K562 (cell line): ENCODE results near the gene VWA8. TPM values are rescaled to one million over a fixed set of nuclear protein-coding genes. Genes with fewer than 3 reads are reported as not detected.

Source experiments
- ATAC-seq: fragments of 200-7000 bp; cut with Tn5 transposase; 3 replicates; pipeline ENCODE4 v1.9.1; 2020; ENCODE audit warnings: moderate library complexity
- BruUV-seq: library from RNA; stranded (reverse); fragments of 400-500 nt; replicated peaks from 2 replicates; lab custom pipeline; 2021; lab: Mats Ljungman, UMichigan
- CTCF ChIA-PET: fragments of 300-600 bp; formaldehyde crosslinking; extraction: SDS; loops from one replicate; lab custom pipeline; 2021; ENCODE audit warnings: low intra/inter-chr PET ratio; lab: Yijun Ruan, JAX
- POLR2A ChIA-PET: fragments of 300-600, 350-650 bp; sonication (Branson Sonifier 250); formaldehyde crosslinking; extraction: SDS; loops from one replicate; lab custom pipeline; 2021; ENCODE audit warnings: antibody characterized with exemption, inconsistent platforms; lab: Yijun Ruan, JAX
- DNase-seq, 4 experiments: peaks; one replicate each; pipeline versions ENCODE4 v3.0.0 to v3.0.0-alpha.2; 2011 to 2018; ENCODE audit warnings: low spot score in 3 of 4, mixed read lengths in 3 of 4; ENCODE audit errors: extremely low read depth in 1 of 4
- FAIRE-seq: peaks from 2 replicates; lab custom pipeline; 2011; peaks lifted over from hg19 to GRCh38; lab: Jason Lieb, UNC
- H2AFZ ChIP-seq: 2 replicates; pipeline ENCODE4 v1.6.0; 2011; ENCODE audit warnings: low read depth, low read length, control low read depth, inconsistent platforms
- H3K27ac ChIP-seq: fragments of 200-600 bp; 3 replicates; pipeline ENCODE4 v1.8.0; 2011; ENCODE audit warnings: low read depth, mild to moderate bottlenecking, control low read depth, inconsistent platforms, low read length, moderate library complexity, mixed read lengths; ENCODE audit errors: extremely low read depth
- H3K27me3 ChIP-seq, 2 experiments: fragments of 300-600 bp in 1 of 2; 2 replicates in 1 of 2; 3 replicates in 1 of 2; pipeline versions ENCODE4 v1.6.0 to v1.8.0; 2011; ENCODE audit warnings: inconsistent platforms in 2 of 2, low read length in 2 of 2, mild to moderate bottlenecking in 1 of 2, mixed read lengths in 1 of 2, moderate library complexity in 1 of 2; ENCODE audit not compliant: control insufficient read depth in 2 of 2, insufficient read depth in 2 of 2
- H3K36me3 ChIP-seq: fragments of 300-600 bp; 3 replicates; pipeline ENCODE4 v1.8.0; 2011; ENCODE audit warnings: mild to moderate bottlenecking, low read length, inconsistent platforms; ENCODE audit not compliant: control insufficient read depth, insufficient read depth
- H3K4me1 ChIP-seq, 2 experiments: fragments of 200-600 bp in 1 of 2; replicated peaks in 1 of 2; 2 replicates in 1 of 2; 3 replicates in 1 of 2; pipeline versions ENCODE4 v1.5.1 to v1.8.0; 2011; ENCODE audit warnings: inconsistent platforms in 2 of 2, low read length in 2 of 2, mild to moderate bottlenecking in 1 of 2, mixed read lengths in 1 of 2, moderate library complexity in 1 of 2; ENCODE audit not compliant: control insufficient read depth in 2 of 2, insufficient read depth in 2 of 2
- H3K4me2 ChIP-seq: 2 replicates; pipeline ENCODE4 v1.6.1; 2011; ENCODE audit warnings: low read length, control low read depth, inconsistent platforms, mixed read lengths; ENCODE audit not compliant: insufficient read depth
- H3K4me3 ChIP-seq: fragments of 200-600 bp; sonication (generic), shearing (Covaris generic); 2 replicates; pipeline ENCODE4 v1.5.1; 2016; ENCODE audit warnings: control low read depth, inconsistent platforms
- H3K79me2 ChIP-seq: fragments of 200-600 bp; 3 replicates; pipeline ENCODE4 v1.8.0; 2011; ENCODE audit warnings: low read length, inconsistent platforms; ENCODE audit not compliant: control insufficient read depth, insufficient read depth
- H3K9ac ChIP-seq, 2 experiments: 2 replicates each; pipeline versions ENCODE4 v1.6.0 to v1.6.1; 2011; ENCODE audit warnings: low read depth in 2 of 2, low read length in 2 of 2, control low read depth in 1 of 2, inconsistent platforms in 1 of 2, mild to moderate bottlenecking in 1 of 2, mixed read lengths in 1 of 2; ENCODE audit not compliant: insufficient read depth in 1 of 2
- H3K9me1 ChIP-seq: one replicate; pipeline ENCODE4 v1.6.0; 2011; ENCODE audit warnings: inconsistent platforms, mild to moderate bottlenecking, low read length, moderate library complexity; ENCODE audit not compliant: control insufficient read depth, insufficient read depth
- H3K9me3 ChIP-seq: replicated peaks from 2 replicates; pipeline ENCODE4 v1.5.1; 2011; ENCODE audit warnings: low read depth, low read length, inconsistent platforms; ENCODE audit not compliant: control insufficient read depth, insufficient read depth
- H4K20me1 ChIP-seq: replicated peaks from 2 replicates; pipeline ENCODE4 v1.6.1; 2011; ENCODE audit warnings: low read length, inconsistent platforms, mixed read lengths; ENCODE audit not compliant: control insufficient read depth, insufficient read depth
- MTA3 ChIP-seq: fragments of 450-650 bp; formaldehyde crosslinking; IDR thresholded peaks from 2 replicates; pipeline ENCODE4 v1.6.1; 2017; ENCODE audit warnings: mild to moderate bottlenecking, borderline replicate concordance
- POLR2A ChIP-seq: fragments of 450-650 bp; conservative IDR thresholded peaks from 2 replicates; pipeline ENCODE4 v1.6.1; 2016
- TBL1XR1 ChIP-seq, 2 experiments: IDR thresholded peaks; 2 replicates each; pipeline ENCODE4 v1.6.1; 2012; ENCODE audit warnings: improper control_type of control experiment in 2 of 2, low read length in 2 of 2, mild to moderate bottlenecking in 1 of 2
- TBP ChIP-seq: optimal IDR thresholded peaks from 2 replicates; pipeline ENCODE3; 2011; ENCODE audit warnings: low read depth, low read length, improper control_type of control experiment
- ZNF121 ChIP-seq: sonication (generic); formaldehyde crosslinking; conservative IDR thresholded peaks from 2 replicates; pipeline ENCODE4 v1.8.0; 2022; ENCODE audit warnings: missing genetic modification reagents
- WGBS: fragments of 100-300 bp; shearing (Covaris generic); methylation state at CpG from one replicate; pipeline ENCODE4 v1.1.6; 2016; ENCODE audit warnings: low coverage, mixed read lengths; ENCODE audit not compliant: insufficient coverage; ENCODE audit errors: missing lambda C conversion rate; 5-methylcytosine and 5-hydroxymethylcytosine counted together
- in situ Hi-C: fragments of 300-500 bp; cut with MboI; formaldehyde crosslinking; loops from 4 replicates; pipeline ENCODE4 v1.15.0; 2018; ENCODE audit warnings: inconsistent platforms, mixed read lengths
- intact Hi-C: fragments of 100-400 bp; cut with micrococcal nuclease; formaldehyde crosslinking; loops from 2 replicates; pipeline ENCODE4 v1.14.2; 2022
- polyA plus RNA-seq, 8 experiments: library from polyadenylated mRNA; depleted of rRNA in 4 of 8; stranded (reverse) in 5 of 8; unstranded in 3 of 8; fragments of >200 nt; fragmentation: Nextera tagmentation in 2 of 8; fragmentation: Illumina TruSeq in 1 of 8; extraction: Ambion mirVana in 2 of 8; extraction: Trizol in 1 of 8; gene quantifications; 2 replicates each; pipeline versions ENCODE4 v1.2.1 to v1.2.3, GENCODE V29; 2011 to 2014; ENCODE audit warnings: inconsistent platforms in 1 of 8, missing spikeins in 1 of 8
- total RNA-seq, 7 experiments: library from RNA; depleted of rRNA in 6 of 7; stranded (reverse); fragments of >200 nt in 6 of 7; fragmentation: Illumina TruSeq in 2 of 7; extraction: Trizol in 2 of 7; gene quantifications; 2 replicates each; pipeline versions ENCODE4 v1.2.1 to v1.2.3, GENCODE V29; 2011 to 2021; ENCODE audit warnings: low replicate concordance in 1 of 7
- TF ChIP-seq, protein P1 (sequence below), 3 experiments: IDR thresholded peaks in 2 of 3; conservative IDR thresholded peaks in 1 of 3; 2 replicates each; pipeline ENCODE4 v1.5.1; 2011 to 2012; ENCODE audit warnings: low read length in 3 of 3, mild to moderate bottlenecking in 3 of 3, control low read depth in 2 of 3, improper control_type of control experiment in 1 of 3, inconsistent platforms in 1 of 3, low read depth in 1 of 3, mixed read lengths in 1 of 3, moderate library complexity in 1 of 3; ENCODE audit not compliant: insufficient read depth in 2 of 3
- TF ChIP-seq, protein P2 (sequence below): fragments of 200-800 bp; sonication (Bioruptor generic); IDR thresholded peaks from 2 replicates; pipeline ENCODE4 v1.6.1; 2017; ENCODE audit warnings: missing genetic modification characterization, missing compliant biosample characterization

The VWA8 gene
- total and polyA plus RNA-seq, 9 of the 15 experiments (the other 6 are each of a cell fraction or from before 2014, with no cell fraction given): 2.1 to 18.5 (median 13.3) TPM

DNA sequence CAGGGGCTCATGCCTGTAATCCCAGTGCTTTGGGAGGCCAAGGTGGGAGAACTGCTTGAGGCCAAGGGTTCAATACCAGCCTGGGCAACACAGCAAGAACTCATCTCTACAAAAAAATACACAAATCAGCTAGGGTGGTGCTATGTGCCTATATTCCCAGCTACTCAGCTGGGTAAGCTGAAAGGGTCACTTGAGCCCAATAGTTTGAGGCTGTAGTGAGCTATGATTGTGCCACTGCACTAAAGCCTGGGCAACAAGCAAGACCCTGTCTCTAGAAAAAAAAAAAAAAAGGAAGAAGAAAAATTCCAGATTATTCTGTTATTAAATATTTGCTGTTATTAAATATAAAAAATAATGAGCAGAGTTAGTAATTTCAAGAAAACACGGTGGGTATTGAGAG is 372.5 kb downstream of the VWA8 start:
- CTCF ChIA-PET: no interaction called here
- Histone ChIP-seq H4K20me1 (no peaks in the 10 kb centered on the region), H3K4me2 (no peak overlapping the region), H2AFZ (no peak overlapping the region), H3K4me1 (peaks cover 0 to 15% of the 10 kb centered on the region in 2 experiments; a peak in 4 of 5 replicates), H3K27me3 (no peaks in the 10 kb centered on the region), H3K9me1 (no peaks in the 10 kb centered on the region), H3K4me3 (no peak overlapping the region), H3K9ac (no peak overlapping the region), H3K27ac (peak overlapping the region; percentile 52; the same call in 1 of the 3 replicates), H3K79me2 (no peaks in the 10 kb centered on the region)
- no peak for DNase-seq
- no TSS peak for BruUV-seq
- intact Hi-C loops: no loop called here
- POLR2A ChIA-PET: no interaction called here
- in situ Hi-C loops: no loop called here
- peak; percentile 69 for TF ChIP-seq ZNF121 (CRISPR knock-in tag)
- TF ChIP-seq POLR2A: no peak
- TF ChIP-seq, all 486 proteins: peak for 1
- 63% methylated on average over 1 of the region's 1 CpG for WGBS
- peaks cover 29% of the 10 kb centered on the region; the same call in 2 of the 3 replicates for H3K36me3 ChIP-seq
- no peak for FAIRE-seq
- no peaks in the 10 kb centered on the region for H3K9me3 ChIP-seq
- ATAC-seq: no peak

DNA sequence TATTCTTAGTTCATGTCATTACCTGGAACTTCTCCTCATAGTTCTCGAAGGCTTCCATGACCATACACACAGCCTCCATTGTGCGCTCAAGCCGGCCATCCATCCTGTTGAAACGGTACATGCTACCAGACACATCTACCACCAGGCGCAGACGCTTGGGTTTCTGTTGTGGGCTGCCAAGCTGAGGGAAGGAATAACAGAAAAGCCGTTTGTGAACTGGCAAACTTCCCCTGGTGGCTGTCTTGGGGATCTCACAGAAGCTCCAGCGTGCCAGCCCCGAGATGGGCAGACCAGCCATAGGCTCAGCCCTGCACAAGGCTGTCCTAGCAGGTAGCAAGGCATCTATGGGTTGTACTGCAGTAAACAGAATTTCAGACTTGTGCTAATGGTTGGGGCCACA is 373.4 kb downstream of the VWA8 start:
- H3K9me3 ChIP-seq: no peaks in the 10 kb centered on the region
- no peak for TF ChIP-seq MTA3
- no peak for TF ChIP-seq TBP
- no peak for TF ChIP-seq TBL1XR1 (IDR thresholded peaks at IDR 0.05; ENCODE audit: low read length in 2 of 2)
- TF ChIP-seq, protein P1, sequence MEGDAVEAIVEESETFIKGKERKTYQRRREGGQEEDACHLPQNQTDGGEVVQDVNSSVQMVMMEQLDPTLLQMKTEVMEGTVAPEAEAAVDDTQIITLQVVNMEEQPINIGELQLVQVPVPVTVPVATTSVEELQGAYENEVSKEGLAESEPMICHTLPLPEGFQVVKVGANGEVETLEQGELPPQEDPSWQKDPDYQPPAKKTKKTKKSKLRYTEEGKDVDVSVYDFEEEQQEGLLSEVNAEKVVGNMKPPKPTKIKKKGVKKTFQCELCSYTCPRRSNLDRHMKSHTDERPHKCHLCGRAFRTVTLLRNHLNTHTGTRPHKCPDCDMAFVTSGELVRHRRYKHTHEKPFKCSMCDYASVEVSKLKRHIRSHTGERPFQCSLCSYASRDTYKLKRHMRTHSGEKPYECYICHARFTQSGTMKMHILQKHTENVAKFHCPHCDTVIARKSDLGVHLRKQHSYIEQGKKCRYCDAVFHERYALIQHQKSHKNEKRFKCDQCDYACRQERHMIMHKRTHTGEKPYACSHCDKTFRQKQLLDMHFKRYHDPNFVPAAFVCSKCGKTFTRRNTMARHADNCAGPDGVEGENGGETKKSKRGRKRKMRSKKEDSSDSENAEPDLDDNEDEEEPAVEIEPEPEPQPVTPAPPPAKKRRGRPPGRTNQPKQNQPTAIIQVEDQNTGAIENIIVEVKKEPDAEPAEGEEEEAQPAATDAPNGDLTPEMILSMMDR (IDR thresholded peaks at IDR 0.05 in 2 of 3, conservative IDR thresholded peaks at IDR 0.05 in 1 of 3; ENCODE audit: insufficient read depth in 2 of 3, low read depth in 1 of 3, low read length in 3 of 3): 0 out of 6 replicates have a peak, but pooled peaks of 1 of the 3 experiments have one; percentile 19
- TF ChIP-seq, protein P2, sequence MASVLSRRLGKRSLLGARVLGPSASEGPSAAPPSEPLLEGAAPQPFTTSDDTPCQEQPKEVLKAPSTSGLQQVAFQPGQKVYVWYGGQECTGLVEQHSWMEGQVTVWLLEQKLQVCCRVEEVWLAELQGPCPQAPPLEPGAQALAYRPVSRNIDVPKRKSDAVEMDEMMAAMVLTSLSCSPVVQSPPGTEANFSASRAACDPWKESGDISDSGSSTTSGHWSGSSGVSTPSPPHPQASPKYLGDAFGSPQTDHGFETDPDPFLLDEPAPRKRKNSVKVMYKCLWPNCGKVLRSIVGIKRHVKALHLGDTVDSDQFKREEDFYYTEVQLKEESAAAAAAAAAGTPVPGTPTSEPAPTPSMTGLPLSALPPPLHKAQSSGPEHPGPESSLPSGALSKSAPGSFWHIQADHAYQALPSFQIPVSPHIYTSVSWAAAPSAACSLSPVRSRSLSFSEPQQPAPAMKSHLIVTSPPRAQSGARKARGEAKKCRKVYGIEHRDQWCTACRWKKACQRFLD (CRISPR knock-in tag): no peak
- no peak overlapping the region for H2AFZ ChIP-seq
- H3K4me1 ChIP-seq: peaks cover 0 to 15% of the 10 kb centered on the region in 2 experiments; a peak in 4 of 5 replicates
- FAIRE-seq (no peak), ATAC-seq (no peak), DNase-seq (no peak)
- H3K36me3 ChIP-seq: peaks cover 29% of the 10 kb centered on the region; the same call in 2 of the 3 replicates
- POLR2A ChIA-PET: interaction anchor here (0.9 kb wide), 1 partner anchor 14 kb away, joined by 3 read pairs; no protein-coding TSS in a partner anchor
- CTCF ChIA-PET: no interaction called here
- no peak overlapping the region for H3K27ac ChIP-seq
- H3K79me2 ChIP-seq: no peaks in the 10 kb centered on the region
- in situ Hi-C loops: no loop called here
- no TSS peak for BruUV-seq
- no peak overlapping the region for H3K4me2 ChIP-seq
- H3K9me1 ChIP-seq: no peaks in the 10 kb centered on the region
- intact Hi-C loops: no loop called here
- H3K27me3 ChIP-seq: no peaks in the 10 kb centered on the region
- WGBS: 95% methylated on average over 8 of the region's 9 CpGs
- no peak overlapping the region for H3K9ac ChIP-seq
- no peak overlapping the region for H3K4me3 ChIP-seq
- H4K20me1 ChIP-seq: no peaks in the 10 kb centered on the region
